ENCODE data around the gene OR2F1.

DNA sequence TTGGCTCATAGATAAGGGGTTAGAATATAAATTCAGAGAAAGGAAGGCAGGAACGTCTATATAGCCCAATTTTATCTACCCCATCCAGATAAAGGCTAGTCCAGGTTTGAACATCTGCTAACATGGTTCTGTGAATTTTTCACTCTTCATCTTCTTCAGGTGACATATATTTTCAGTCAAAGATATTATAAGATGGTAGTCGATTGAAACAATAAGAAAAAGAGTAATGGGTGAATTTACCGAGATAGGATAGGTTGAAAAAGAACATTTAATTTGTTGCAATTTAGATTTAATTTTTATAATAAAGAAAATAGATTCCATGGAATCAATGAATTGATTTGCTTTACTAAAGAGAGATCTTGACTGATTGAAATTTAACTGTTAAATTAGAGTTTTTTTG, at the start of gene OR2F1:
- TF ChIP-seq ZNF302 (CRISPR knock-in tag; IDR thresholded peaks at IDR 0.05) (no peak), NFE2L2 (conservative IDR thresholded peaks at IDR 0.05; ENCODE audit: low read length) (no peak), JUN (IDR thresholded peaks at IDR 0.05) (no peak), POLR2A (IDR thresholded peaks at IDR 0.05; ENCODE audit: low read length) (no peak), MAFK (IDR thresholded peaks at IDR 0.05; ENCODE audit: partially characterized antibody) (no peak), POLR2AphosphoS2 (conservative IDR thresholded peaks at IDR 0.05; ENCODE audit: low read length) (no peak), EP300 (IDR thresholded peaks at IDR 0.05) (no peak)
- TF ChIP-seq, protein P1, sequence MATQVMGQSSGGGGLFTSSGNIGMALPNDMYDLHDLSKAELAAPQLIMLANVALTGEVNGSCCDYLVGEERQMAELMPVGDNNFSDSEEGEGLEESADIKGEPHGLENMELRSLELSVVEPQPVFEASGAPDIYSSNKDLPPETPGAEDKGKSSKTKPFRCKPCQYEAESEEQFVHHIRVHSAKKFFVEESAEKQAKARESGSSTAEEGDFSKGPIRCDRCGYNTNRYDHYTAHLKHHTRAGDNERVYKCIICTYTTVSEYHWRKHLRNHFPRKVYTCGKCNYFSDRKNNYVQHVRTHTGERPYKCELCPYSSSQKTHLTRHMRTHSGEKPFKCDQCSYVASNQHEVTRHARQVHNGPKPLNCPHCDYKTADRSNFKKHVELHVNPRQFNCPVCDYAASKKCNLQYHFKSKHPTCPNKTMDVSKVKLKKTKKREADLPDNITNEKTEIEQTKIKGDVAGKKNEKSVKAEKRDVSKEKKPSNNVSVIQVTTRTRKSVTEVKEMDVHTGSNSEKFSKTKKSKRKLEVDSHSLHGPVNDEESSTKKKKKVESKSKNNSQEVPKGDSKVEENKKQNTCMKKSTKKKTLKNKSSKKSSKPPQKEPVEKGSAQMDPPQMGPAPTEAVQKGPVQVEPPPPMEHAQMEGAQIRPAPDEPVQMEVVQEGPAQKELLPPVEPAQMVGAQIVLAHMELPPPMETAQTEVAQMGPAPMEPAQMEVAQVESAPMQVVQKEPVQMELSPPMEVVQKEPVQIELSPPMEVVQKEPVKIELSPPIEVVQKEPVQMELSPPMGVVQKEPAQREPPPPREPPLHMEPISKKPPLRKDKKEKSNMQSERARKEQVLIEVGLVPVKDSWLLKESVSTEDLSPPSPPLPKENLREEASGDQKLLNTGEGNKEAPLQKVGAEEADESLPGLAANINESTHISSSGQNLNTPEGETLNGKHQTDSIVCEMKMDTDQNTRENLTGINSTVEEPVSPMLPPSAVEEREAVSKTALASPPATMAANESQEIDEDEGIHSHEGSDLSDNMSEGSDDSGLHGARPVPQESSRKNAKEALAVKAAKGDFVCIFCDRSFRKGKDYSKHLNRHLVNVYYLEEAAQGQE (IDR thresholded peaks at IDR 0.05), result no peak
- TF ChIP-seq, protein P2, sequence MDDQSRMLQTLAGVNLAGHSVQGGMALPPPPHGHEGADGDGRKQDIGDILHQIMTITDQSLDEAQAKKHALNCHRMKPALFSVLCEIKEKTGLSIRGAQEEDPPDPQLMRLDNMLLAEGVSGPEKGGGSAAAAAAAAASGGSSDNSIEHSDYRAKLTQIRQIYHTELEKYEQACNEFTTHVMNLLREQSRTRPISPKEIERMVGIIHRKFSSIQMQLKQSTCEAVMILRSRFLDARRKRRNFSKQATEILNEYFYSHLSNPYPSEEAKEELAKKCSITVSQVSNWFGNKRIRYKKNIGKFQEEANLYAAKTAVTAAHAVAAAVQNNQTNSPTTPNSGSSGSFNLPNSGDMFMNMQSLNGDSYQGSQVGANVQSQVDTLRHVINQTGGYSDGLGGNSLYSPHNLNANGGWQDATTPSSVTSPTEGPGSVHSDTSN (IDR thresholded peaks at IDR 0.05), result no peak
- TF ChIP-seq, protein P3, sequence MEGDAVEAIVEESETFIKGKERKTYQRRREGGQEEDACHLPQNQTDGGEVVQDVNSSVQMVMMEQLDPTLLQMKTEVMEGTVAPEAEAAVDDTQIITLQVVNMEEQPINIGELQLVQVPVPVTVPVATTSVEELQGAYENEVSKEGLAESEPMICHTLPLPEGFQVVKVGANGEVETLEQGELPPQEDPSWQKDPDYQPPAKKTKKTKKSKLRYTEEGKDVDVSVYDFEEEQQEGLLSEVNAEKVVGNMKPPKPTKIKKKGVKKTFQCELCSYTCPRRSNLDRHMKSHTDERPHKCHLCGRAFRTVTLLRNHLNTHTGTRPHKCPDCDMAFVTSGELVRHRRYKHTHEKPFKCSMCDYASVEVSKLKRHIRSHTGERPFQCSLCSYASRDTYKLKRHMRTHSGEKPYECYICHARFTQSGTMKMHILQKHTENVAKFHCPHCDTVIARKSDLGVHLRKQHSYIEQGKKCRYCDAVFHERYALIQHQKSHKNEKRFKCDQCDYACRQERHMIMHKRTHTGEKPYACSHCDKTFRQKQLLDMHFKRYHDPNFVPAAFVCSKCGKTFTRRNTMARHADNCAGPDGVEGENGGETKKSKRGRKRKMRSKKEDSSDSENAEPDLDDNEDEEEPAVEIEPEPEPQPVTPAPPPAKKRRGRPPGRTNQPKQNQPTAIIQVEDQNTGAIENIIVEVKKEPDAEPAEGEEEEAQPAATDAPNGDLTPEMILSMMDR (IDR thresholded peaks at IDR 0.05), result no peak
- TF ChIP-seq, protein P4, sequence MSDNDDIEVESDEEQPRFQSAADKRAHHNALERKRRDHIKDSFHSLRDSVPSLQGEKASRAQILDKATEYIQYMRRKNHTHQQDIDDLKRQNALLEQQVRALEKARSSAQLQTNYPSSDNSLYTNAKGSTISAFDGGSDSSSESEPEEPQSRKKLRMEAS (IDR thresholded peaks at IDR 0.05), result no peak
